ENCODE results near the gene POLH. TPM values are rescaled to one million over a fixed set of nuclear protein-coding genes. Genes with fewer than 3 reads are reported as not detected.
"Not testable (repeated sequence)": the region's sequence is repeated elsewhere in the genome, so short reads cannot be mapped to it uniquely, and the experiment has no call there.

POLH gene
- total and polyA plus RNA-seq, 5 donors from 2014 or later, result 10.4 to 14.7 (median 10.8) TPM

DNA sequence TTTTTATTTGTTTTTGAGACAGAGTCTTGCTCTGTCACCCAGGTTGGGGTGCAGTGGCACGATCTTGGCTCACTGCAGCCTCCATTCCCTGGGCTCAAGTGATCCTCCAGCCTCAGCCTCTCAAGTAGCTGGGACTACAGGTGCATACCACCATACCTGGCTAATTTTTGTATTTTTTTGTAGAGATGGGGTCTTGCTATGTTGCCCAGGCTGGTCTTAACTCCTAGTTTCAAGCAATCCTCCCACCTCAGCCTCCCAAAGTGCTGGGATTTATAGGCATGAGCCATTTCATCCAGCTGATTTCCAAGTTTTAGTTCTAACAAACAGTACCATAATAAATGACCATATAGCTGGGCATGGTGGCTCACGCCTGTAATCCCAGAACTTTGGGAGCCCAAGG, 76.8 kb downstream of the POLH start:
- H3K27ac Mint-ChIP-seq, H3K9me3 Mint-ChIP-seq: not testable (repeated sequence)

GRCh38 chr6:43657221-43657802, 81.3 kb downstream of the POLH start:
- Mint-ChIP-seq H3K4me3 (no peak overlapping the region), H3K27ac (no peak overlapping the region), H3K36me3 (no peaks in the 10 kb centered on the region), H3K9me3 (peaks cover 0 to 2% (median 0%) of the 10 kb centered on the region in 7 donors), H3K4me1 (no peaks in the 10 kb centered on the region), H3K27me3 (peaks cover 10% of the 10 kb centered on the region)
- no peaks in the 10 kb centered on the region for H3K9me3 ChIP-seq (ENCODE audit: control insufficient read depth in 2 of 2, low read length in 2 of 2)
- no peak overlapping the region for H3K27ac ChIP-seq (ENCODE audit: insufficient read depth, low read length, poor library complexity, severe bottlenecking)
- DNase-seq, result no peak
- H3K4me1 ChIP-seq (ENCODE audit: control insufficient read depth, insufficient read depth, low read length, poor library complexity, severe bottlenecking), result no peaks in the 10 kb centered on the region
- no peaks in the 10 kb centered on the region for H3K27me3 ChIP-seq (ENCODE audit: control insufficient read depth, insufficient read depth, low read length)
- no peak overlapping the region for H3K4me3 ChIP-seq (ENCODE audit: low read depth, low read length)
- ATAC-seq (ENCODE audit: low read depth in 2 of 2), result no peak
- no peaks in the 10 kb centered on the region for H3K36me3 ChIP-seq (ENCODE audit: control insufficient read depth, insufficient read depth, low read length)

More for the DNA sequence above, 76.8 kb downstream of the POLH start:
- H3K36me3 ChIP-seq (ENCODE audit: control insufficient read depth, insufficient read depth, low read length); H3K4me1 ChIP-seq (ENCODE audit: control insufficient read depth, insufficient read depth, low read length, poor library complexity, severe bottlenecking); H3K4me3 Mint-ChIP-seq; H3K27me3 Mint-ChIP-seq; H3K4me3 ChIP-seq (ENCODE audit: low read depth, low read length); DNase-seq; ATAC-seq (ENCODE audit: low read depth in 2 of 2); H3K36me3 Mint-ChIP-seq; H3K9me3 ChIP-seq (ENCODE audit: control insufficient read depth in 2 of 2, low read length in 2 of 2); H3K27me3 ChIP-seq (ENCODE audit: control insufficient read depth, insufficient read depth, low read length); H3K27ac ChIP-seq (ENCODE audit: insufficient read depth, low read length, poor library complexity, severe bottlenecking); H3K4me1 Mint-ChIP-seq: not testable (repeated sequence)

GRCh38 chr6:43658161-43658560, 82.2 kb downstream of the POLH start:
- H3K4me3 Mint-ChIP-seq, result no peak overlapping the region

GRCh38 chr6:43662948-43663347, 87.0 kb downstream of the POLH start:
- not testable (repeated sequence) for H3K4me3 Mint-ChIP-seq; ATAC-seq (ENCODE audit: low read depth in 2 of 2); H3K36me3 ChIP-seq (ENCODE audit: control insufficient read depth, insufficient read depth, low read length); H3K4me3 ChIP-seq (ENCODE audit: low read depth, low read length); H3K27me3 ChIP-seq (ENCODE audit: control insufficient read depth, insufficient read depth, low read length); DNase-seq; H3K27ac ChIP-seq (ENCODE audit: insufficient read depth, low read length, poor library complexity, severe bottlenecking); H3K36me3 Mint-ChIP-seq; H3K9me3 ChIP-seq (ENCODE audit: control insufficient read depth in 2 of 2, low read length in 2 of 2); H3K4me1 ChIP-seq (ENCODE audit: control insufficient read depth, insufficient read depth, low read length, poor library complexity, severe bottlenecking); H3K9me3 Mint-ChIP-seq; H3K27me3 Mint-ChIP-seq; H3K27ac Mint-ChIP-seq
- H3K4me1 Mint-ChIP-seq, result peaks cover 0 to 11% (median 7%) of the 10 kb centered on the region in 4 donors

More at GRCh38 chr6:43658161-43658560, 82.2 kb downstream of the POLH start:
- no peaks in the 10 kb centered on the region for H3K36me3 Mint-ChIP-seq
- Histone ChIP-seq H3K27me3 (ENCODE audit: control insufficient read depth, insufficient read depth, low read length) (no peaks in the 10 kb centered on the region), H3K36me3 (ENCODE audit: control insufficient read depth, insufficient read depth, low read length) (no peaks in the 10 kb centered on the region), H3K27ac (ENCODE audit: insufficient read depth, low read length, poor library complexity, severe bottlenecking) (no peak overlapping the region), H3K9me3 (ENCODE audit: control insufficient read depth in 2 of 2, low read length in 2 of 2) (no peaks in the 10 kb centered on the region), H3K4me1 (ENCODE audit: control insufficient read depth, insufficient read depth, low read length, poor library complexity, severe bottlenecking) (no peaks in the 10 kb centered on the region), H3K4me3 (ENCODE audit: low read depth, low read length) (no peak overlapping the region)
- ATAC-seq (ENCODE audit: low read depth in 2 of 2) (no peak), DNase-seq (no peak)
- H3K27me3 Mint-ChIP-seq, result peaks cover 10% of the 10 kb centered on the region
- H3K9me3 Mint-ChIP-seq, result peaks cover 0 to 2% (median 0%) of the 10 kb centered on the region in 7 donors
- H3K4me1 Mint-ChIP-seq, result no peaks in the 10 kb centered on the region
- no peak overlapping the region for H3K27ac Mint-ChIP-seq

Other genes with a start within 250 kb of the POLH start
- 32.9 TPM for gene ZNF318, start 206.5 kb upstream of the POLH start, total RNA-seq
- 1 to 10 TPM; 4.3 to 6.3 (median 5.6) TPM for gene ZNF318, start 206.5 kb upstream of the POLH start, polyA plus RNA-seq
- 81.7 TPM for gene ABCC10, start 148.6 kb upstream of the POLH start, total RNA-seq
- gene ABCC10, start 148.6 kb upstream of the POLH start, polyA plus RNA-seq, result 10 to 100 TPM; 17.9 to 23.3 (median 18.5) TPM
- 0.76 TPM for gene DLK2, start 120.6 kb upstream of the POLH start, total RNA-seq
- under 1 TPM in 3 of 4 donors, not detected in 1; 0.20 to 0.87 (median 0.70) TPM for gene DLK2, start 120.6 kb upstream of the POLH start, polyA plus RNA-seq
- gene TJAP1, start 98.6 kb upstream of the POLH start, total RNA-seq, result 36.3 TPM
- 1 to 10 TPM; 5.5 to 9.5 (median 6.6) TPM for gene TJAP1, start 98.6 kb upstream of the POLH start, polyA plus RNA-seq
- gene LRRC73, start 65.8 kb upstream of the POLH start, total RNA-seq, result 0.30 TPM
- gene LRRC73, start 65.8 kb upstream of the POLH start, polyA plus RNA-seq, result not detected
- 59.2 TPM for gene YIPF3, start 59.3 kb upstream of the POLH start, total RNA-seq
- 100 to 1,000 TPM; 101 to 135 (median 117) TPM for gene YIPF3, start 59.3 kb upstream of the POLH start, polyA plus RNA-seq
- 26.8 TPM for gene POLR1C, start 59.1 kb upstream of the POLH start, total RNA-seq
- 10 to 100 TPM in 2 of 4 donors, 1 to 10 TPM in 2; 8.4 to 20.5 (median 11.5) TPM for gene POLR1C, start 59.1 kb upstream of the POLH start, polyA plus RNA-seq
- gene XPO5, start 147 bp upstream of the POLH start, total RNA-seq, result 56.8 TPM
- gene XPO5, start 147 bp upstream of the POLH start, polyA plus RNA-seq, result 10 to 100 TPM in 1 of 4 donors, 1 to 10 TPM in 3; 5.5 to 10.9 (median 8.1) TPM
- 49.9 TPM for gene GTPBP2, start 53.1 kb downstream of the POLH start, total RNA-seq
- gene GTPBP2, start 53.1 kb downstream of the POLH start, polyA plus RNA-seq, result 1 to 10 TPM; 1.5 to 4.0 (median 2.3) TPM
- gene MAD2L1BP, start 59.7 kb downstream of the POLH start, total RNA-seq, result 24.8 TPM
- 10 to 100 TPM; 28.9 to 38.6 (median 32.1) TPM for gene MAD2L1BP, start 59.7 kb downstream of the POLH start, polyA plus RNA-seq
- gene RSPH9, start 68.9 kb downstream of the POLH start, total RNA-seq, result 0.15 TPM
- gene RSPH9, start 68.9 kb downstream of the POLH start, polyA plus RNA-seq, result 1 to 10 TPM in 1 of 4 donors, under 1 TPM in 3; 0.76 to 1.4 (median 0.95) TPM
- gene MRPS18A, start 111.6 kb downstream of the POLH start, total RNA-seq, result 24.3 TPM
- gene MRPS18A, start 111.6 kb downstream of the POLH start, polyA plus RNA-seq, result 10 to 100 TPM; 65.0 to 73.8 (median 70.4) TPM
- gene VEGFA, start 194.0 kb downstream of the POLH start, total RNA-seq, result 0.22 TPM
- under 1 TPM in 2 of 4 donors, not detected in 2; 0.01 to 0.13 TPM for gene VEGFA, start 194.0 kb downstream of the POLH start, polyA plus RNA-seq

All from CD4-positive, CD25-positive, alpha-beta regulatory T cell (primary cell).